ENCODE data around the gene FAM110A. TPM values are rescaled to one million over a fixed set of nuclear protein-coding genes. Genes with fewer than 3 reads are reported as not detected.
A peak's percentile ranks its signal among the peaks of the same experiment; 100 is the strongest.

The FAM110A gene
- total RNA-seq, 1 experiment from 2014 or later = 11.7 TPM

GRCh38 chr20:881051-881782, 47.7 kb downstream of the FAM110A start:
- Histone ChIP-seq H3K36me3 (ENCODE audit: insufficient read depth, low read length, poor library complexity, severe bottlenecking) (no peaks in the 10 kb centered on the region), H3K9me3 (ENCODE audit: low read depth, low read length, poor library complexity, severe bottlenecking) (no peaks in the 10 kb centered on the region), H3K27me3 (replicated peaks; ENCODE audit: insufficient read depth, low read depth, low read length, poor library complexity) (no peaks in the 10 kb centered on the region), H3K4me1 (ENCODE audit: insufficient read depth, low read length, poor library complexity, severe bottlenecking) (no peaks in the 10 kb centered on the region), H3K4me3 (ENCODE audit: low read depth, low read length, poor library complexity, severe bottlenecking) (no peak overlapping the region), H3K27ac (ENCODE audit: low read depth, low read length, poor library complexity, severe bottlenecking) (no peak overlapping the region)
- POLR2A ChIA-PET (ENCODE audit: low non-redundant PET) = no interaction called here
- no peak for TF ChIP-seq EZH2 (IDR thresholded peaks at IDR 0.05; ENCODE audit: borderline replicate concordance, low read depth, low read length, poor library complexity, severe bottlenecking)
- TF ChIP-seq, protein P1, sequence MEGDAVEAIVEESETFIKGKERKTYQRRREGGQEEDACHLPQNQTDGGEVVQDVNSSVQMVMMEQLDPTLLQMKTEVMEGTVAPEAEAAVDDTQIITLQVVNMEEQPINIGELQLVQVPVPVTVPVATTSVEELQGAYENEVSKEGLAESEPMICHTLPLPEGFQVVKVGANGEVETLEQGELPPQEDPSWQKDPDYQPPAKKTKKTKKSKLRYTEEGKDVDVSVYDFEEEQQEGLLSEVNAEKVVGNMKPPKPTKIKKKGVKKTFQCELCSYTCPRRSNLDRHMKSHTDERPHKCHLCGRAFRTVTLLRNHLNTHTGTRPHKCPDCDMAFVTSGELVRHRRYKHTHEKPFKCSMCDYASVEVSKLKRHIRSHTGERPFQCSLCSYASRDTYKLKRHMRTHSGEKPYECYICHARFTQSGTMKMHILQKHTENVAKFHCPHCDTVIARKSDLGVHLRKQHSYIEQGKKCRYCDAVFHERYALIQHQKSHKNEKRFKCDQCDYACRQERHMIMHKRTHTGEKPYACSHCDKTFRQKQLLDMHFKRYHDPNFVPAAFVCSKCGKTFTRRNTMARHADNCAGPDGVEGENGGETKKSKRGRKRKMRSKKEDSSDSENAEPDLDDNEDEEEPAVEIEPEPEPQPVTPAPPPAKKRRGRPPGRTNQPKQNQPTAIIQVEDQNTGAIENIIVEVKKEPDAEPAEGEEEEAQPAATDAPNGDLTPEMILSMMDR (conservative IDR thresholded peaks at IDR 0.05; ENCODE audit: low read depth, low read length) = no peak
- CTCF ChIA-PET = no interaction called here
- intact Hi-C loops (cut with micrococcal nuclease; ENCODE audit: unreplicated experiment) = no loop called here
- no TSS peak for BruUV-seq (replicated peaks)
- DNase-seq (ENCODE audit: low spot score) = peak; percentile 25

DNA sequence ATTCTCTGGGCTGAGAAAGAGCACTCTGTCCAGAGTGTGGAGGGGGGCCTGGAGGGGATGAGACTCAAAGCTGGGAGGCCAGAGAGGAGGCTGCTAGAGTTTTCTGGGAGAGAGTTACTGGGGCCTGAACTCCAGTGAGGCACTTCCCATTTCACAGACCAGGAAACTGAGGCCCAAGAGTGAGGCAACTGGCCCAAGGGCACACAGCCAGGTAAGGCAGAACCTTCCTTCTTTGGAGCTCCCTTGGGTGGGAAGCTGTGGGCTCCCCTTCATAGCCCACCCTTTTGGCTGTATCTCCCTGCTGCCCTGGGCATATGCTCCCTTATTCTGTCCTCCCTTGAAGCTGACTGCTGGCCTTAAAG, 48.2 kb downstream of the FAM110A start:
- DNase-seq (ENCODE audit: low spot score) = no peak
- Histone ChIP-seq H3K9me3 (ENCODE audit: low read depth, low read length, poor library complexity, severe bottlenecking) (no peaks in the 10 kb centered on the region), H3K27me3 (replicated peaks; ENCODE audit: insufficient read depth, low read depth, low read length, poor library complexity) (no peaks in the 10 kb centered on the region), H3K27ac (ENCODE audit: low read depth, low read length, poor library complexity, severe bottlenecking) (no peak overlapping the region), H3K36me3 (ENCODE audit: insufficient read depth, low read length, poor library complexity, severe bottlenecking) (no peaks in the 10 kb centered on the region), H3K4me1 (ENCODE audit: insufficient read depth, low read length, poor library complexity, severe bottlenecking) (peaks cover 3% of the 10 kb centered on the region), H3K4me3 (ENCODE audit: low read depth, low read length, poor library complexity, severe bottlenecking) (no peak overlapping the region)
- BruUV-seq (replicated peaks) = no TSS peak
- ChIA-PET CTCF (no interaction called here), POLR2A (ENCODE audit: low non-redundant PET) (no interaction called here)
- TF ChIP-seq EZH2 (IDR thresholded peaks at IDR 0.05; ENCODE audit: borderline replicate concordance, low read depth, low read length, poor library complexity, severe bottlenecking) = no peak
- TF ChIP-seq, protein P1 (conservative IDR thresholded peaks at IDR 0.05; ENCODE audit: low read depth, low read length) = no peak
- intact Hi-C loops (cut with micrococcal nuclease; ENCODE audit: unreplicated experiment) = no loop called here

- Histone ChIP-seq H3K9me3 (ENCODE audit: low read depth, low read length, poor library complexity, severe bottlenecking) (no peaks in the 10 kb centered on the region), H3K36me3 (ENCODE audit: insufficient read depth, low read length, poor library complexity, severe bottlenecking) (no peaks in the 10 kb centered on the region), H3K4me3 (ENCODE audit: low read depth, low read length, poor library complexity, severe bottlenecking) (no peak overlapping the region), H3K4me1 (ENCODE audit: insufficient read depth, low read length, poor library complexity, severe bottlenecking) (peaks cover 16% of the 10 kb centered on the region), H3K27ac (ENCODE audit: low read depth, low read length, poor library complexity, severe bottlenecking) (no peak overlapping the region), H3K27me3 (replicated peaks; ENCODE audit: insufficient read depth, low read depth, low read length, poor library complexity) (no peaks in the 10 kb centered on the region)
- intact Hi-C loops (cut with micrococcal nuclease; ENCODE audit: unreplicated experiment) = no loop called here
- POLR2A ChIA-PET (ENCODE audit: low non-redundant PET) = no interaction called here
- CTCF ChIA-PET = no interaction called here
- TF ChIP-seq, protein P1 (conservative IDR thresholded peaks at IDR 0.05; ENCODE audit: low read depth, low read length) = no peak
- TF ChIP-seq EZH2 (IDR thresholded peaks at IDR 0.05; ENCODE audit: borderline replicate concordance, low read depth, low read length, poor library complexity, severe bottlenecking) = no peak
- DNase-seq (ENCODE audit: low spot score) = no peak
- BruUV-seq (replicated peaks) = no TSS peak
Observed at GRCh38 chr20:884983-885952, 51.8 kb downstream of the FAM110A start.

Data from A673 (cell line).